K562 (cell line): ENCODE measurements around the gene HEATR3. TPM values are rescaled to one million over a fixed set of nuclear protein-coding genes. Genes with fewer than 3 reads are reported as not detected.

ENCODE experiments used
- ATF7 ChIP-seq: fragments of 450-650 bp; IDR thresholded peaks from 2 replicates; pipeline ENCODE4 v1.7.1; 2014; ENCODE audit warnings: mild to moderate bottlenecking, moderate library complexity
- BRD9 ChIP-seq: fragments of 450-650 bp; IDR thresholded peaks from 2 replicates; pipeline ENCODE4 v1.6.1; 2018; ENCODE audit warnings: low read depth; ENCODE audit not compliant: partially characterized antibody
- DDX20 ChIP-seq: fragments of 450-650 bp; IDR thresholded peaks from 2 replicates; pipeline ENCODE4 v1.6.1; 2016; ENCODE audit warnings: missing genetic modification characterization, low read depth, mild to moderate bottlenecking, missing compliant biosample characterization, moderate library complexity
- EHMT2 ChIP-seq: fragments of 450-650 bp; IDR thresholded peaks from 2 replicates; pipeline ENCODE4 v1.6.1; 2018; ENCODE audit warnings: antibody characterized with exemption
- GABPB2 ChIP-seq: fragments of 250-450 bp; sonication (Bioruptor Pico); conservative IDR thresholded peaks from 2 replicates; pipeline ENCODE4 v1.5.1; 2021; ENCODE audit warnings: mild to moderate bottlenecking
- HCFC1 ChIP-seq: IDR thresholded peaks from 2 replicates; pipeline ENCODE4 v1.6.1; 2012; ENCODE audit warnings: low read depth, low read length, improper control_type of control experiment
- HEY1 ChIP-seq: fragments of 250-450 bp; sonication (Bioruptor Pico); IDR thresholded peaks from 2 replicates; pipeline ENCODE4 v1.5.0; 2020; ENCODE audit warnings: mild to moderate bottlenecking, moderate library complexity, borderline replicate concordance
- NONO ChIP-seq, 2 experiments: fragments of 200-400 bp in 1 of 2; fragments of 450-650 bp in 1 of 2; formaldehyde crosslinking in 1 of 2; IDR thresholded peaks; 2 replicates each; pipeline ENCODE4 v1.6.1; 2017; ENCODE audit warnings: low read depth in 2 of 2, mild to moderate bottlenecking in 2 of 2, moderate library complexity in 2 of 2, low read length in 1 of 2
- POLR2AphosphoS5 ChIP-seq: IDR thresholded peaks from 2 replicates; pipeline ENCODE4 v1.6.1; 2011; ENCODE audit warnings: mild to moderate bottlenecking, low read depth, low read length, moderate library complexity; ENCODE audit not compliant: control insufficient read depth, insufficient read depth
- RAD21 ChIP-seq, 2 experiments: fragments of 250-450 bp in 1 of 2; fragments of 450-650 bp in 1 of 2; sonication (Bioruptor Pico) in 1 of 2; formaldehyde crosslinking in 1 of 2; IDR thresholded peaks in 1 of 2; conservative IDR thresholded peaks in 1 of 2; 2 replicates each; pipeline versions ENCODE4 v1.4.0 to v1.8.0; 2020 to 2022; ENCODE audit warnings: mild to moderate bottlenecking in 2 of 2, moderate library complexity in 1 of 2
- ZBED1 ChIP-seq: IDR thresholded peaks from 2 replicates; pipeline ENCODE4 v1.6.1; 2014
- ZNF12 ChIP-seq: sonication (generic); formaldehyde crosslinking; IDR thresholded peaks from 2 replicates; pipeline ENCODE4 v1.4.0; 2020; ENCODE audit warnings: mild to moderate bottlenecking, missing genetic modification reagents
- ZNF197 ChIP-seq: fragments of 200-800 bp; sonication (Bioruptor generic); IDR thresholded peaks from 2 replicates; pipeline ENCODE4 v1.6.1; 2016; ENCODE audit warnings: low read depth, missing genetic modification characterization, missing compliant biosample characterization
- ZNF263 ChIP-seq: sonication (generic); formaldehyde crosslinking; IDR thresholded peaks from 2 replicates; pipeline ENCODE4 v1.8.0; 2022; ENCODE audit warnings: mild to moderate bottlenecking, missing genetic modification reagents, borderline replicate concordance
- ZNF316 ChIP-seq: fragments of 450-650 bp; IDR thresholded peaks from 2 replicates; pipeline ENCODE4 v1.6.1; 2016
- polyA plus RNA-seq, 8 experiments: library from polyadenylated mRNA; depleted of rRNA in 4 of 8; stranded (reverse) in 5 of 8; unstranded in 3 of 8; fragments of >200 nt; fragmentation: Nextera tagmentation in 2 of 8; fragmentation: Illumina TruSeq in 1 of 8; extraction: Ambion mirVana in 2 of 8; extraction: Trizol in 1 of 8; gene quantifications; 2 replicates each; pipeline versions ENCODE4 v1.2.1 to v1.2.3, GENCODE V29; 2011 to 2014; ENCODE audit warnings: inconsistent platforms in 1 of 8, missing spikeins in 1 of 8
- total RNA-seq, 7 experiments: library from RNA; depleted of rRNA in 6 of 7; stranded (reverse); fragments of >200 nt in 6 of 7; fragmentation: Illumina TruSeq in 2 of 7; extraction: Trizol in 2 of 7; gene quantifications; 2 replicates each; pipeline versions ENCODE4 v1.2.1 to v1.2.3, GENCODE V29; 2011 to 2021; ENCODE audit warnings: low replicate concordance in 1 of 7
- TF ChIP-seq, protein P1 (sequence below): fragments of 250-450 bp; sonication (Bioruptor Pico); IDR thresholded peaks from 2 replicates; pipeline ENCODE4 v1.5.0; 2021; ENCODE audit warnings: mild to moderate bottlenecking, moderate library complexity
- TF ChIP-seq, protein P2 (sequence below): fragments of 250-450 bp; sonication (Bioruptor Pico); IDR thresholded peaks from 2 replicates; pipeline ENCODE4 v1.5.0; 2021; ENCODE audit warnings: mild to moderate bottlenecking, borderline replicate concordance
- TF ChIP-seq, protein P3 (sequence below): conservative IDR thresholded peaks from 2 replicates; pipeline ENCODE4 v1.6.1; 2011; ENCODE audit warnings: low read depth, mild to moderate bottlenecking, low read length; ENCODE audit not compliant: control insufficient read depth

The HEATR3 gene
- total and polyA plus RNA-seq, 9 of the 15 experiments (the other 6 are each of a cell fraction or from before 2014, with no cell fraction given), result 1.7 to 30.2 (median 18.8) TPM

DNA sequence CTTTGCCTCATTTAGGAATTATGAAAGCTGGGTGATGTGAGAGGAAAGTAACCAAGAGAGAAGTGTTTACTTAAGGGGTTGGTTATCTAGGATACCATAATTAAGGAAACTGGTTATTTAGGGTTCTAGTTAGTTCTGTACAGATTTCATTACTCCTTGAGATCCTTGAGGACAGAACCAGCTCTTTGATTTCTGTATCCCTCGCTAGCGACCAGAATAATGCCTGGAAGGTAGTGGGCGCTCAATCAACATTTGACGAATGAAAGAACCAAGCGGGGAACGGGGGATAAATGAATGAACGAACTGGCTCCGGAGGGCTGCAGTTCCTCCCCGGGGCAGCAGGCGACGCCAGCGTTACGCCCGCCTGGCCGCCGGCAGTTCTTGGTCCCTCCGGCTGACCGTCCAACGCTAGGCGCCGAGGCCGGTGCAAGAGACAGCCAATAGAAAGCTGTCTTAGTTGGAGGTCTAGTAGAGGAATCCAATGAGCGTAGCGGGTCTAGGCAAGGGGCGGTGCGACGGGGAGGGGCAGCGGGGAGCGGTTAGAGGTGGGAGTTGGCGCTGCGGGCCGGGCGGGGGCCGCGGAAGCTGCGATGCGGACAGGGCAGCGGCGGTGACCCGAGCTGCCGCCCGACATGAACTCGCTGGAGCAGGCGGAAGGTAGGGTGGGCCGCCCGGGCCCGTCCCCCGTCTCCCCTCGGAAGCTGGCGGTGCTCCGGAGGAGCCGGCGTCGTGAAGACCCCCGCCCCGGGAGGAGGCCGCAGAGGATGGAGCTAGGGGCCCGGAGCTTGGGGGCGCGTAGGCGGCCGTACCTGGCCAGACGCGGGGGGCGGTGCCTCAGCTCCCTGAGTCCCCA is 40.9 kb upstream of the HEATR3 start, which contains the start of gene CNEP1R1 (continued):
- TF ChIP-seq, protein P1, sequence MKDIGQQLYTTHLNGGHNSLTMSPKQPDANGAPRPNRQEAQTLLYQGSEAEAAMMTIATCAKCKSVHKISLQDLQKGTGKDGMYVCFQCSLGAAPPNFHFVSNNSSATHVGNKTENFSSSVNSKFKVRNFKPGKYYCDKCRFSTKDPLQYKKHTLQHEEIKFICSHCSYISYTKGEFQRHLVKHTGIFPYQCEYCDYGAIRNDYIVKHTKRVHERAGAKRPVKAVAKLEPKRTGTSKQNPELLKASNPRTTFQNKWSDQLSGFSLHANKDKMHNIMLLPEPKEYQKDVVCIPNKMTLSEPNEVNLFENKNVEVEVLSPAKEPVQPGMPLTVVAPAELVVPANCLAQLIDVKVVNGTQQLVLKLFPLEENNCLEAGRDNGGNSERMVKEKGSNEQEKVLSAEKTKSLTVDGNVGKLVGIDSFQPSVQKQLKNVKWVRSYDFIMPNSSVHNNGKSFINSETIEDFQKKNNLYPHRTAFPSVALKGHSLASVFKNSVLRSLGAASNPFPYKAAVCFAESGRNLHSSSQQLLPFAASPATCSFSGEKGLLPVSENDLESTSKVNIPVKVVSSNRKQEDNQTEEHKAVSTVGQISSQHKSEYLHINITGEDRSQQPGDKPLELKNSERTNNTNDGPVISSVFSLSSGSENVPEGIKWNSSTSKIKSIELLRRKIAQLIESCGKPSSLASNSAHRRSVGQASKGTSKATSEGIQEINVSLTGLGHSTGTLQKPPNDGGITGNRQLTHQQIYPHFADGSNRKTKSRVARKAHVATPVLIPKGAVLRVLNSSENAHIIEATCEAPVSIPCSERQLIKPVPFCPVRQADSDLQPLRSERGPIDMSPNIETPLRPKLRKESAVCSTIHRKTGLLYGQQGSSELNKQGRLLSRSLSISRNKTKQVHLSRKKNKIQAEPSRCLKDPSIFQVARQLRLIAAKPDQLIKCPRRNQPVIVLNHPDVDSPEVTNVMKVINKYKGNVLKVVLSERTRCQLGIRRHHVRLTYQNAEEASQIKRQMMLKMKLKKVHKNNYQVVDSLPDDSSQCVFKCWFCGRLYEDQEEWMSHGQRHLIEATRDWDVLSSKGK (CRISPR knock-in tag), result no peak
- TF ChIP-seq BRD9 (no peak), RAD21 (CRISPR knock-in tag; conservative IDR thresholded peaks at IDR 0.05 in 1 of 2, IDR thresholded peaks at IDR 0.05 in 1 of 2) (peak; percentile 97 to 98), POLR2AphosphoS5 (0 out of 2 replicates have a peak, but pooled peaks have one; percentile 19), NONO (IDR thresholded peaks at IDR 0.05; ENCODE audit: low read depth in 2 of 2, low read length in 1 of 2) (no peak; a peak in 1 of 4 replicates), HCFC1 (peak; percentile 75), DDX20 (tag) (no peak), GABPB2 (CRISPR knock-in tag) (no peak), ZNF263 (CRISPR knock-in tag) (no peak), ATF7 (peak; percentile 80), ZBED1 (no peak), ZNF197 (CRISPR knock-in tag) (no peak), EHMT2 (no peak), HEY1 (no peak), ZNF316 (peak; percentile 52; the same call in 1 of the 2 replicates), ZNF12 (no peak)
- TF ChIP-seq, protein P2, sequence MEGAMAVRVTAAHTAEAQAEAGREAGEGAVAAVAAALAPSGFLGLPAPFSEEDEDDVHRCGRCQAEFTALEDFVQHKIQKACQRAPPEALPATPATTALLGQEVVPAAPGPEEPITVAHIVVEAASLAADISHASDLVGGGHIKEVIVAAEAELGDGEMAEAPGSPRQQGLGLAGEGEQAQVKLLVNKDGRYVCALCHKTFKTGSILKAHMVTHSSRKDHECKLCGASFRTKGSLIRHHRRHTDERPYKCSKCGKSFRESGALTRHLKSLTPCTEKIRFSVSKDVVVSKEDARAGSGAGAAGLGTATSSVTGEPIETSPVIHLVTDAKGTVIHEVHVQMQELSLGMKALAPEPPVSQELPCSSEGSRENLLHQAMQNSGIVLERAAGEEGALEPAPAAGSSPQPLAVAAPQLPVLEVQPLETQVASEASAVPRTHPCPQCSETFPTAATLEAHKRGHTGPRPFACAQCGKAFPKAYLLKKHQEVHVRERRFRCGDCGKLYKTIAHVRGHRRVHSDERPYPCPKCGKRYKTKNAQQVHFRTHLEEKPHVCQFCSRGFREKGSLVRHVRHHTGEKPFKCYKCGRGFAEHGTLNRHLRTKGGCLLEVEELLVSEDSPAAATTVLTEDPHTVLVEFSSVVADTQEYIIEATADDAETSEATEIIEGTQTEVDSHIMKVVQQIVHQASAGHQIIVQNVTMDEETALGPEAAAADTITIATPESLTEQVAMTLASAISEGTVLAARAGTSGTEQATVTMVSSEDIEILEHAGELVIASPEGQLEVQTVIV (CRISPR knock-in tag), result no peak
- TF ChIP-seq, protein P3, sequence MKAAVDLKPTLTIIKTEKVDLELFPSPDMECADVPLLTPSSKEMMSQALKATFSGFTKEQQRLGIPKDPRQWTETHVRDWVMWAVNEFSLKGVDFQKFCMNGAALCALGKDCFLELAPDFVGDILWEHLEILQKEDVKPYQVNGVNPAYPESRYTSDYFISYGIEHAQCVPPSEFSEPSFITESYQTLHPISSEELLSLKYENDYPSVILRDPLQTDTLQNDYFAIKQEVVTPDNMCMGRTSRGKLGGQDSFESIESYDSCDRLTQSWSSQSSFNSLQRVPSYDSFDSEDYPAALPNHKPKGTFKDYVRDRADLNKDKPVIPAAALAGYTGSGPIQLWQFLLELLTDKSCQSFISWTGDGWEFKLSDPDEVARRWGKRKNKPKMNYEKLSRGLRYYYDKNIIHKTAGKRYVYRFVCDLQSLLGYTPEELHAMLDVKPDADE, result peak; percentile 27; the same call in 1 of the 2 replicates
